HEK293 (cell line): ENCODE results near the gene WBP4.

Experiments
- BCL11A ChIP-seq: fragments of 450-650 bp; formaldehyde crosslinking; IDR thresholded peaks from 2 replicates; pipeline ENCODE4 v1.5.1; 2016; ENCODE audit warnings: low read depth, missing biosample characterization, missing genetic modification characterization
- CTCF ChIP-seq: fragments of 450-650 bp; formaldehyde crosslinking; IDR thresholded peaks from 2 replicates; pipeline ENCODE4 v1.5.1; 2016; ENCODE audit warnings: missing biosample characterization, missing genetic modification characterization
- MZF1 ChIP-seq: fragments of 450-650 bp; formaldehyde crosslinking; IDR thresholded peaks from 2 replicates; pipeline ENCODE4 v1.5.1; 2017; ENCODE audit warnings: missing biosample characterization, missing genetic modification characterization, borderline replicate concordance
- YY1 ChIP-seq: fragments of 450-650 bp; formaldehyde crosslinking; IDR thresholded peaks from 2 replicates; pipeline ENCODE4 v1.5.1; 2018; ENCODE audit warnings: missing biosample characterization, missing genetic modification characterization
- ZNF792 ChIP-seq: fragments of 450-650 bp; formaldehyde crosslinking; IDR thresholded peaks from 2 replicates; pipeline ENCODE4 v1.5.1; 2016; ENCODE audit warnings: missing biosample characterization, missing genetic modification characterization

GRCh38 chr13:41085961-41086585, 24.8 kb downstream of the WBP4 start:
- no peak for TF ChIP-seq CTCF (tag by site-specific recombination)
- TF ChIP-seq BCL11A = no peak
- TF ChIP-seq YY1 (tag by site-specific recombination) = no peak
- TF ChIP-seq MZF1 (tag by site-specific recombination) = no peak
- TF ChIP-seq ZNF792 (tag by site-specific recombination) = no peak
